Mucosa of rectum (tissue), 2 donors: Measurements from ENCODE around the gene SGCD.

Experiments
- H3K27ac ChIP-seq, 2 donors: one replicate each; pipeline ENCODE4 v1.7.0; 2013; ENCODE audit warnings: inconsistent platforms in 2 of 2, low read depth in 2 of 2, low read length in 2 of 2
- H3K27me3 ChIP-seq, 2 donors: one replicate each; pipeline ENCODE4 v1.7.0; 2013; ENCODE audit warnings: low read length in 2 of 2; ENCODE audit not compliant: control insufficient read depth in 2 of 2, insufficient read depth in 2 of 2
- H3K36me3 ChIP-seq, 2 donors: one replicate each; pipeline ENCODE4 v1.7.0; 2013; ENCODE audit warnings: low read length in 2 of 2; ENCODE audit not compliant: control insufficient read depth in 2 of 2, insufficient read depth in 2 of 2
- H3K4me1 ChIP-seq, 2 donors: one replicate each; pipeline ENCODE4 v1.7.0; 2013; ENCODE audit warnings: low read length in 2 of 2, mild to moderate bottlenecking in 1 of 2; ENCODE audit not compliant: control insufficient read depth in 2 of 2, insufficient read depth in 2 of 2
- H3K4me3 ChIP-seq, 2 donors: one replicate each; pipeline ENCODE4 v1.7.0; 2013; ENCODE audit warnings: low read length in 2 of 2
- H3K9ac ChIP-seq, 2 donors: one replicate each; pipeline ENCODE4 v1.7.0; 2013; ENCODE audit warnings: low read length in 2 of 2, low read depth in 1 of 2, mild to moderate bottlenecking in 1 of 2
- H3K9me3 ChIP-seq, 2 donors: one replicate each; pipeline ENCODE4 v1.7.0; 2013; ENCODE audit warnings: low read length in 2 of 2; ENCODE audit not compliant: control insufficient read depth in 2 of 2
- donor health status: healthy.
- donor health status: Normal muscosa, but diverticular disease.

Gene SGCD

DNA sequence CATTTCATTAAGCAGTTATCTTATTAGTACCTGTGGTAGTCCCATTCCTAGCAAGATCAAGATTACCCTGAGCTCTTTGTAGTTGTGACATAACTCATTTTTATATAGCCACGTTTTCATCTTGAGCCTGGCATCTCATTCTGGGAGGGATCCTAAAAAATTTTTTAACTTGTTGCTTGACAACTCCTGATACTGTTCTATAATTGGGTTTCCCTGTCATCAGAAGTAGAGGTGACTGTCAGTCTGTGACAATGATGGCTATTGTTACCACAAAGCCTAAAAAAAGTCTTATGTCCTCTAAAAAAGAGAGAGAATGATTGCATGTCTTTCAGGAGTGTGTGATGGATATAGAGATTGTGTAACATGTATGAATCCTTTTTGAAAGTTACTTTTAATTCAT is 164.8 kb downstream of the SGCD start:
- Histone ChIP-seq H3K9ac (no peak overlapping the region), H3K36me3 (no peaks in the 10 kb centered on the region), H3K4me1 (no peaks in the 10 kb centered on the region), H3K4me3 (no peak overlapping the region), H3K27ac (no peak overlapping the region), H3K9me3 (no peaks in the 10 kb centered on the region), H3K27me3 (no peaks in the 10 kb centered on the region)

DNA sequence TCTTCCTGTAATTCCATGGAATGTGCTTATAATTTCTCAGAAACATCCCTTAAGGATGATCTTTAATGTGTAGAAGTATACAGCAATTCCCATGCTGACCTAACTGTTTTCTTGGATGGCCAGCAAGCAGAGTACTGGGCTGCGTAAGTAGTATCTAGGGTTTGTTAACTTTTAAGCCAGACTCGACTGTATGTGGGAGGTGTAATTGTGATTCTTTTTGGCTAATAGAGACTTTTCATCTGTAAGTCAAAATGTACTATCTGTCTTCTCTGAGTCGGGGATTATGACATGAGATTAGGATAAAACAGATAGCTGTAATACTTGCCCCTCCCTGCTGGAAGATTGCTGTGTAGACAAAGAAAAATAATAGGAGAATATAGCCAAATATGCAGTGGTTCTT is 169.3 kb downstream of the SGCD start:
- Histone ChIP-seq H3K36me3 (no peaks in the 10 kb centered on the region), H3K27me3 (no peaks in the 10 kb centered on the region), H3K27ac (no peak overlapping the region), H3K4me3 (no peak overlapping the region), H3K9me3 (no peaks in the 10 kb centered on the region), H3K9ac (no peak overlapping the region), H3K4me1 (no peaks in the 10 kb centered on the region)

- no peaks in the 10 kb centered on the region for H3K4me1 ChIP-seq
- H3K27me3 ChIP-seq, result no peaks in the 10 kb centered on the region
- no peak overlapping the region for H3K9ac ChIP-seq
- no peaks in the 10 kb centered on the region for H3K9me3 ChIP-seq
- H3K36me3 ChIP-seq, result no peaks in the 10 kb centered on the region
- H3K27ac ChIP-seq, result no peak overlapping the region
- no peak overlapping the region for H3K4me3 ChIP-seq
These were observed 170.8 kb downstream of the SGCD start for GRCh38 chr5:156497804-156498208.

GRCh38 chr5:156498226-156498980 is 171.4 kb downstream of the SGCD start:
- Histone ChIP-seq H3K9ac (no peak overlapping the region), H3K27me3 (no peaks in the 10 kb centered on the region), H3K4me1 (no peaks in the 10 kb centered on the region), H3K4me3 (no peak overlapping the region), H3K36me3 (no peaks in the 10 kb centered on the region), H3K9me3 (no peaks in the 10 kb centered on the region), H3K27ac (no peak overlapping the region)

GRCh38 chr5:156500755-156501154 is 173.8 kb downstream of the SGCD start:
- Histone ChIP-seq H3K9ac (no peak overlapping the region), H3K27ac (no peak overlapping the region), H3K27me3 (no peaks in the 10 kb centered on the region), H3K4me3 (no peak overlapping the region), H3K36me3 (no peaks in the 10 kb centered on the region), H3K9me3 (no peaks in the 10 kb centered on the region), H3K4me1 (no peaks in the 10 kb centered on the region)

DNA sequence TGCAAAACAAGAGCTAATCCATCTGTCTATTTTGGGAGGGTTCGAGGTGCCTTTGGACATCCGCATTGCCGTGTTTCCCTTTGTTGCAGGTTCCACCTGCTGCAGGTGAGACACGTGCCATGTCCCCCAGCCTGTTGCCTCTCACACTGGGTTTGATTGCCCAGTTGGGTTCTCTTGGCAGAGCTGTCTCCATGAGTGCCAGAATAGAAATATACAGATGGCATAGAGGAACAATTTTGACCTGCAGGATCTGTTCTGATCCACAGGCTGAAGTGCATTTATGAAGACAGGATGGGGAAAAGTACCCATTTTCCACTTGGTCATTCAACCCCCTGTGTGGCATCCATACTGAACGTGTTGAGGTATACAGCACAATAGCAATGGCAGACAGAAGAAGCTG is 178.1 kb downstream of the SGCD start:
- Histone ChIP-seq H3K27me3 (no peaks in the 10 kb centered on the region), H3K9me3 (no peaks in the 10 kb centered on the region), H3K9ac (no peak overlapping the region), H3K36me3 (no peaks in the 10 kb centered on the region), H3K4me3 (no peak overlapping the region), H3K4me1 (no peaks in the 10 kb centered on the region), H3K27ac (no peak overlapping the region)

GRCh38 chr5:156513123-156513815 is 186.3 kb downstream of the SGCD start:
- Histone ChIP-seq H3K27me3 (no peaks in the 10 kb centered on the region), H3K4me3 (no peak overlapping the region), H3K27ac (no peak overlapping the region), H3K9me3 (no peaks in the 10 kb centered on the region), H3K4me1 (no peaks in the 10 kb centered on the region), H3K9ac (no peak overlapping the region), H3K36me3 (no peaks in the 10 kb centered on the region)

- H3K36me3 ChIP-seq, result no peaks in the 10 kb centered on the region
- no peaks in the 10 kb centered on the region for H3K9me3 ChIP-seq
- H3K27me3 ChIP-seq, result no peaks in the 10 kb centered on the region
- no peak overlapping the region for H3K27ac ChIP-seq
- no peak overlapping the region for H3K4me3 ChIP-seq
- H3K9ac ChIP-seq, result no peak overlapping the region
- no peaks in the 10 kb centered on the region for H3K4me1 ChIP-seq
These were observed 188.2 kb downstream of the SGCD start for GRCh38 chr5:156515121-156515520.

DNA sequence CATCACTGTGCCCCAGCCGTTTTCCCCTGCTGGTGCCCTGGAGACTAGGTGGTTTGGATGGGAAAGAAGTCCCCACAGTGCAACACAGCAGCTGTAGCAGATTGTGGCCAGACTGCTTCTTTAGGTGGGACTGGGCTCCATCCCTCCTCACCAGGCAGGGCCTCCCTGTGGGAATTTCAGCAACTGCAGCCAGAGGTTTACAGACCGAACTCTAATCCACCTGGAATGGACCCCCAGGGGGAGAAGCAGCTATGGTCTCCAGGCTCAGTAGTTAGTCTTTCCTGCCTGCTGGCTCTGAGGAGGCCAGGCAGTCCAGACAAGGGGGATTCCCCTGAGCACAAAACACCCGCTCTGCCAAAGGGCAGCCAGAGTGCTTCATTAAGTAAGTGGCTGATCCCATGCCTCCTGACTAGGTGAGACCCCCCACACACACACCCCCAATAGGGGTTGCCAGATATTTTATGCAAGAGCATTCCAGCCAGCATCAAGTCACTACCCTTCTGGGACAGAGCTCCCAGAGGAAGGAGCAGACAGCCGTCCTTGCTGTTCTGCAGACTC is 188.9 kb downstream of the SGCD start:
- H3K9me3 ChIP-seq, result no peaks in the 10 kb centered on the region
- H3K27me3 ChIP-seq, result no peaks in the 10 kb centered on the region
- no peak overlapping the region for H3K4me3 ChIP-seq
- no peaks in the 10 kb centered on the region for H3K4me1 ChIP-seq
- no peak overlapping the region for H3K9ac ChIP-seq
- H3K36me3 ChIP-seq, result no peaks in the 10 kb centered on the region
- no peak overlapping the region for H3K27ac ChIP-seq

- Histone ChIP-seq H3K9ac (no peak overlapping the region), H3K9me3 (no peaks in the 10 kb centered on the region), H3K4me1 (no peaks in the 10 kb centered on the region), H3K36me3 (no peaks in the 10 kb centered on the region), H3K27me3 (no peaks in the 10 kb centered on the region), H3K4me3 (no peak overlapping the region), H3K27ac (no peak overlapping the region)
These were observed 195.9 kb downstream of the SGCD start for GRCh38 chr5:156522651-156523529.
